Measurements from ENCODE around the gene ZBTB16.

Gene ZBTB16

GRCh38 chr11:114156131-114156581 lies 96.6 kb downstream of the ZBTB16 start:
- no peak for DNase-seq

GRCh38 chr11:114156782-114157181 lies 97.3 kb downstream of the ZBTB16 start:
- no peak for DNase-seq

- no peak for DNase-seq
Measured at GRCh38 chr11:114157476-114158050, 98.1 kb downstream of the ZBTB16 start.

DNA sequence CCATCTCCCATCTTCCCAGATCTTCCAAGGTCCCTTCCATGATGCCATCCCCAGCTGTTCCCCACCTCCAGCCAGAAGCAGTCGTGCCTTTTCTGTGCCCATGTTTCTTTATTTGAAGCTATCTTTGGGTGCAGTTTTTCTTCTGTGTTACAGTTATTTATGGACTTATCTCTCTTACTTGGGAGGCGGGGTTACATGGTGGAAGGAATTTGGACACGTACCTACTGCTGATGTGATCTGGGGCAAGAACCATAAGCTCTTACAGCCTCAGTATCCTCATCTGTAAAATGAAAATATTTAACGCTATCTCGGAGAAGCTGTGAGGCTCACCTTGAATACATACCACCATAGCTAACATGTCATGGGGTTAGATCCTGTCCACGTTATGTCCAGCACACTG lies 98.9 kb downstream of the ZBTB16 start:
- no peak for DNase-seq

DNA sequence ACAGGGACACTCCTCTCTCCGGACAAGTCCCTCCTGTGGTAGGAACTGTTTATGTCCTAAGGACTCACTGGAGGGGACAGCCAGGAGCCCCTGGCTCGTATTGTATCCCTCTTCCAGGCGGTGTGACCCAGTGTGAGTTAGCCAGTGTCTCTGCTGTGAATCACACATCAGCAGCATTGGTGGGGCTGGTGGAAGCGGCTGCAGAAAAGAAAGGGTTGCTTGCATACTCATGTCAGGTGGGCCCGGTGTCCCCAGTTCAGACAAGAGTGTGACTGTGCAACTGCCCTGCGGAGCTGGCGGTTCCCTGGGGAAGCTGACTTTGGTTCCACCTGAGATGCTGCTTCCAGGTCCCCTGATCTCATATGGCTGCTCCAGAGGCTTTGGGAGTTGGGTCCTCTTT lies 99.4 kb downstream of the ZBTB16 start:
- no peak for DNase-seq

GRCh38 chr11:114159320-114159719 lies 99.8 kb downstream of the ZBTB16 start:
- no peak for DNase-seq

DNA sequence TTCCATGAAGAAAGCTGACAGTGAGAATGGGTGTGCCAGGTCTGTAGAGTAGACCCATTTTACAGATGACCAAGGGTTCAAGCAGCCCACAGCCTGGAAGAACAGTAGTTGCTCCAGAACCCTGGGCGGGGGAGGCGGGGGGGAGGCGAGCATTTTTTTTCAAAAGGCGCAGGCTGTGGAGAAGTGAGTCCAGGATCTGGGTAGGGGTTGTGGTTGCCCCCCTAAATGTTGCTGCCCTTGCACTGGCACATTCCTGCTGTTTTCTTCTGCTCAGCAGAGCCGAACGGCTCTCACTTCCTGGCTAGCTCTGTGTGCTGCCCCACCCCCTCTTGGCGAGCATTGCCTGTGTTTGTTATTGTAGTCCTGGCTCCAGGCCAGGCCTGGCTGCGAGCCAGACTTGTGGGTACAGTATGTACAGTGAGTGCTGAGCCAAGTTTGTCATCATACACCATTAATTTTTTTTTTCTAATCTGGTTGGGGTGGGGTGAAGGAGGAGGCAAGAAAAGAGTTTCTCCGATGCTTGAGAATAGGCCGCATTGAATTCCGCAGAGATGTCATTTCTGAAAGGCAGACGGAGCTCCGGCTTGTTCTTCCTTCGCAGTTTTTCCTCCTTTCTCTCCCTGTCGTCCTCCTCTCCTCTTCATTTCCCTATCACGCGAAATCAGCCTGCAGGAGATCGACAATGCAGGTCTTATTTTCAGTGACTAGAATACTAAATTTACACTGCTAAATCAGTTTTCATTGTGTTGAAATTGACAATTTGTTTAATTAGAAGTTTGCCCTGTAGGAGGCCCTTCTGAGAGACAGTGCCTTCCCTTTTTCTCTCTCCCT lies 100.5 kb downstream of the ZBTB16 start:
- DNase-seq: peak; percentile 99

DNA sequence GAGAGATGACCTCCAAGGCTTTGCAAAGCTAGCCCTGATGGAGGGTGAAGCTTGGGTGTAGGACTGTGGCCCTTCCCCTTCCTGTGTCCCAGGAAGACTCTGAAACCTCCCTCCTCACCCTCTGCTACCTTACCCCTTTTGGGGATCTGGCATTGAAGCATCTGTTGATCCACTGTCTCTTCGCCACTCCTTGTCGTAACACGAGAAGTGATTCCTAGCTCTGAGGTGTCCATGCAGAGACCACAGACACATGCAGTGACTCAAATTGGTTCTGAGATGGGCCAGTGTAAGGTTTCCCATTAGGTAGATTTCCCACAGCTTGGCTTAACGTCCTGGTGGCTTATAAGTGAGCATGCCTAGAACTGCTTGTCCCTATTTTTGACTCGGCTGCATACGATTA lies 101.4 kb downstream of the ZBTB16 start:
- no peak for DNase-seq

DNA sequence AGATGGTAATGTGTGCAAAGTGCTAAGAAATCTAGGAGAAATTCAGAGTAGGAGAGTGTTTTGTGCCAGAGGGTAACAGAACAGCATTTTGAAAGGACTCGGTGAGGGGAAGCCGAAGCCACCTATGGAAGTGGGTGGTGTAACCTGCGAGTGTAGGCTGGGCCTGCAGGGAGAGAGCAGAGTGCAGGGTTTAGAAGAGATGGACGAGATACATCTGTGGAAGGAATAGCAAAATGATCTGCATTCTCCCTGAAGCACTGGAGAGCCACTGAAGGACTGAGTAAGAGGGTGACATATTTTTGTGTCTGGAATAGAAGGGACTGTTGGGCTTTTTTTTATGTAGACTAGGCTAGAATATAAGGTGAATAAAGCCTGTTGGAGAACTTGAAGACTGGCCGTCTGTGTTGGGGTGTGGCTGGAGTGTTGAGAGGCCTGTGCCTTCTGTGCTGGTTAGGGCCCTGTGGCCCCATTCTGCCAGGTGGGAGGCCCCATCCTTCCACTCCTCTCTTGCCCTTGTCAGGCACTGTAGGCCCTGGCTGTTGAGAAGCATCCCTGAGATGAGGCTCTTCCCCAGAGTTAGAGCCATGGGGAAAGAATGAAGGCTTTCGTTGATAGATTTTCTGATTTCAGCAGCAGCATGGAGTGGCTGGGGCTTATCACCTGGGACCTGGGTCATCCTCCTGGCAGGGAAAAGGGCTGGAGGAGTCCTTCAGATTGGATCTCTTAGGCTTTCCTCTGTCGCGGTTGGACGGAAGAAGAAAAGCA lies 102.2 kb downstream of the ZBTB16 start:
- DNase-seq: no peak

GRCh38 chr11:114162719-114163123 lies 103.2 kb downstream of the ZBTB16 start:
- DNase-seq: peak; percentile 90

- no peak for DNase-seq
Measured at GRCh38 chr11:114163229-114163631, 103.7 kb downstream of the ZBTB16 start.

DNA sequence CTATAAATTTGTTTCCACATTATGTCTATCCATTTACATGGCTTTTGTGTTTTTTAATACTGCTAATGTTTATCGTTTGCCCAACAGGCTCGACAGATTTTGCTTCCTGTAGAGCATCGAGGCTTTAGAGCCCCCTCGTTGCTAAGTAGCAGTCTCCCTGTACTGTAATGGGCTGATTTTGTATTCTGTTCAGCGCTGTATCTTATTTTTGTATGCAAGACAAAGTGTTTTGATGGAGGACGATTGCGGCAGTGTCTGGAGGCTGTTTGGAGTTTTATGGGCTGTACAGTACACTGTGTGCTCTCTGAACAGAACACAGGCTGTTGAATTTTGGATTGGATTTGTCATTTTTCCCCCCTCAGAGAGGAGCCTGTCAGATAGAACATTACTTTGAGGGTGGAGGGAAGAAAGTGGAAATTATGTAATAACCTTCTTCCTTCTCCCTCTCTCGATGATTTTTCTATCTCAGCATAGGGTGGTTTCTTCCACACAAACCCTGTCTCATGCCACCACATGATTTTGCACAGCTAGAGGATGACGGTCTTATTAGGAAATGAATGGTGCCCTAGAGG lies 104.4 kb downstream of the ZBTB16 start:
- no peak for DNase-seq

- no peak for DNase-seq
Measured at GRCh38 chr11:114164546-114164945, 105.0 kb downstream of the ZBTB16 start.

GRCh38 chr11:114165326-114166230 lies 106.1 kb downstream of the ZBTB16 start:
- DNase-seq: no peak

GRCh38 chr11:114166362-114166761 lies 106.9 kb downstream of the ZBTB16 start:
- no peak for DNase-seq

GRCh38 chr11:114166897-114167323 lies 107.4 kb downstream of the ZBTB16 start:
- peak; percentile 81 for DNase-seq

GRCh38 chr11:114167355-114167754 lies 107.8 kb downstream of the ZBTB16 start:
- no peak for DNase-seq

- no peak for DNase-seq
Measured at GRCh38 chr11:114167771-114168448, 108.4 kb downstream of the ZBTB16 start.

GRCh38 chr11:114168691-114169090 lies 109.2 kb downstream of the ZBTB16 start:
- no peak for DNase-seq

GRCh38 chr11:114169321-114169749 lies 109.8 kb downstream of the ZBTB16 start:
- DNase-seq: no peak

- no peak for DNase-seq
Measured at GRCh38 chr11:114169821-114170220, 110.3 kb downstream of the ZBTB16 start.

DNA sequence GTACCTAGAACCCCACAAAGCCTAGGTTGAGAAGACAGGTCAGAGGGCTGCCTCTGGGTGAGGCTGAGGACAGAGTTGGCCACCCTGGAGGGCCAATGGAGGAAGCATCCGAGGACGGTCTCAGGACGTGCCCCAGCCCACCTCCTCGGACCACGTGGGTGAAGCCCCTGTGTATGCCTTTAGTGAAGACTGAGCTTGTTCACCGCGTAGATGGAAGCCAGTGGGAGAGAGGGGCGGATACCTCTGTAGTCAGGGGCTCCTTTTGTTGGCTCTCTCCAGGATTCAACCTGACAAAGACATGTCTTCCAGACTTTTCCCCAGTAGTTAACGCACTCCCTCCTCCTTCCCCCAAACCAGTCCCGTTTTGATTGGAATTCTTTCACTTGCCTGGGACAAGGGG lies 110.7 kb downstream of the ZBTB16 start:
- no peak for DNase-seq

Data from kidney glomerular epithelial cell (primary cell).